Calu3 (cell line): ENCODE data around the gene VGLL4. TPM values are rescaled to one million over a fixed set of nuclear protein-coding genes. Genes with fewer than 3 reads are reported as not detected.

ENCODE experiments used
- BruUV-seq: library from RNA; stranded (reverse); fragments of 400-500 nt; replicated peaks from 2 replicates; lab custom pipeline; 2021; lab: Mats Ljungman, UMichigan
- CTCF ChIA-PET: fragments of 300-600 bp; sonication (Branson Sonifier 250); formaldehyde crosslinking; loops from one replicate; lab custom pipeline; 2022; ENCODE audit warnings: antibody characterized with exemption; lab: Charles Lee
- DNase-seq: peaks from one replicate; pipeline ENCODE4 v3.0.0; 2022
- H3K27ac Mint-ChIP-seq: one replicate; pipeline ENCODE4 v1.8.0; 2022; ENCODE audit warnings: mixed read lengths; ENCODE audit not compliant: unreplicated experiment
- H3K27me3 Mint-ChIP-seq: one replicate; pipeline ENCODE4 v1.8.0; 2022; ENCODE audit warnings: mixed read lengths; ENCODE audit not compliant: unreplicated experiment
- H3K36me3 Mint-ChIP-seq: one replicate; pipeline ENCODE4 v1.8.0; 2022; ENCODE audit warnings: mild to moderate bottlenecking, moderate library complexity, mixed read lengths; ENCODE audit not compliant: insufficient read depth, unreplicated experiment
- H3K4me1 Mint-ChIP-seq: one replicate; pipeline ENCODE4 v1.8.0; 2022; ENCODE audit warnings: mild to moderate bottlenecking, low read depth, mixed read lengths; ENCODE audit not compliant: unreplicated experiment
- H3K4me3 Mint-ChIP-seq: one replicate; pipeline ENCODE4 v1.8.0; 2022; ENCODE audit warnings: mild to moderate bottlenecking, low read depth, moderate library complexity, mixed read lengths; ENCODE audit not compliant: unreplicated experiment
- H3K9me3 Mint-ChIP-seq: one replicate; pipeline ENCODE4 v1.8.0; 2022; ENCODE audit warnings: low read depth, mixed read lengths; ENCODE audit not compliant: unreplicated experiment
- intact Hi-C: fragments of 100-400 bp; cut with micrococcal nuclease; formaldehyde crosslinking; loops from one replicate; pipeline ENCODE4 v1.10.0; 2022; ENCODE audit not compliant: unreplicated experiment
- total RNA-seq: library from RNA; stranded (reverse); gene quantifications from 2 replicates; pipeline ENCODE4 v1.2.3, GENCODE V29; 2022
- TF ChIP-seq, protein P1 (sequence below): fragments of 200-600 bp; IDR thresholded peaks from one replicate; pipeline ENCODE4 v1.8.0; 2022; ENCODE audit warnings: antibody characterized with exemption; ENCODE audit not compliant: unreplicated experiment

VGLL4 gene
- total RNA-seq, 1 experiment from 2014 or later: 51.3 TPM

DNA sequence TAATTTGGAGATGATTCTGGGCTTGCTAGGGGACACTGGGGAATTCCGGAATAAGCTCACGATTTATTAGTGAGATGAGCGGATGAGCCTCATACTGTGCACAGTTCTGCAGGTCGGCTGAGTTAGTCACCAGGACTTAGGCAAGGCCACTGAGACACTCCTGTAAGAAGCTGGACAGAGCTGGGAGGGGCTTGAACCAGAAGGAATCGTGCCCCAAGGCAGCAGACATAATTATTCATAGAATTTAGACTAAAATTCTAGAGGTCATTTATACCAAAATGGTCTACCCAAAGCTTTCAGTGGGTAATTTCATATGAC is 121.4 kb downstream of the VGLL4 start:
- BruUV-seq: no TSS peak
- Mint-ChIP-seq H3K9me3 (no peaks in the 10 kb centered on the region), H3K4me3 (no peak overlapping the region), H3K36me3 (peaks cover 3% of the 10 kb centered on the region), H3K27ac (no peak overlapping the region), H3K4me1 (no peaks in the 10 kb centered on the region), H3K27me3 (no peaks in the 10 kb centered on the region)
- intact Hi-C loops: no loop called here
- CTCF ChIA-PET: no interaction called here
- TF ChIP-seq, protein P1, sequence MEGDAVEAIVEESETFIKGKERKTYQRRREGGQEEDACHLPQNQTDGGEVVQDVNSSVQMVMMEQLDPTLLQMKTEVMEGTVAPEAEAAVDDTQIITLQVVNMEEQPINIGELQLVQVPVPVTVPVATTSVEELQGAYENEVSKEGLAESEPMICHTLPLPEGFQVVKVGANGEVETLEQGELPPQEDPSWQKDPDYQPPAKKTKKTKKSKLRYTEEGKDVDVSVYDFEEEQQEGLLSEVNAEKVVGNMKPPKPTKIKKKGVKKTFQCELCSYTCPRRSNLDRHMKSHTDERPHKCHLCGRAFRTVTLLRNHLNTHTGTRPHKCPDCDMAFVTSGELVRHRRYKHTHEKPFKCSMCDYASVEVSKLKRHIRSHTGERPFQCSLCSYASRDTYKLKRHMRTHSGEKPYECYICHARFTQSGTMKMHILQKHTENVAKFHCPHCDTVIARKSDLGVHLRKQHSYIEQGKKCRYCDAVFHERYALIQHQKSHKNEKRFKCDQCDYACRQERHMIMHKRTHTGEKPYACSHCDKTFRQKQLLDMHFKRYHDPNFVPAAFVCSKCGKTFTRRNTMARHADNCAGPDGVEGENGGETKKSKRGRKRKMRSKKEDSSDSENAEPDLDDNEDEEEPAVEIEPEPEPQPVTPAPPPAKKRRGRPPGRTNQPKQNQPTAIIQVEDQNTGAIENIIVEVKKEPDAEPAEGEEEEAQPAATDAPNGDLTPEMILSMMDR: no peak
- DNase-seq: no peak

- no TSS peak for BruUV-seq
- Mint-ChIP-seq H3K4me1 (no peaks in the 10 kb centered on the region), H3K27ac (no peak overlapping the region), H3K36me3 (peaks cover 4% of the 10 kb centered on the region), H3K27me3 (no peaks in the 10 kb centered on the region), H3K9me3 (no peaks in the 10 kb centered on the region), H3K4me3 (no peak overlapping the region)
- CTCF ChIA-PET: interaction anchor here (0.6 kb wide), 1 partner anchor 50 kb away, joined by 4 read pairs; no protein-coding TSS in a partner anchor
- DNase-seq: no peak
- intact Hi-C loops: no loop called here
- TF ChIP-seq, protein P1: no peak
These were observed 122.5 kb downstream of the VGLL4 start for GRCh38 chr3:11521167-11521566.

DNA sequence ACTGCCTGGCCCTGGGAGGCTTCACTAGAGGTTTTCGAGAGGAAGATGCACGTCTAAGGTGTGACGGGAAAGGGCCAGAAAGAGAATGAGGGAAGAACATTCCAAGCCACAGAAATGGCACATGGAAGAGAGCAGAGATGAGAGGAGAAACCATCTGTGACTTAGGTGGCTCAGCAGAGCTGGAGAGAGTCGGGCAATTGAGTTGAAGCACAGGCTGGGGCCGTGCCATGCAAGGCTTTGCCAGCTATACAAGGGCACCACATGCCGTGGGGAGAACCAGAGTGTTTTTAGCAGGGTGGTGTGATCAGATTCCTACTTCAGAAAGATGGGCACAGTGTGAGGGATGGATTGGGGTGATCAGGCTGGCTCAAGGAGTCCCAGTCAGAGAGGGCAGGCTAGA is 126.1 kb downstream of the VGLL4 start:
- TF ChIP-seq, protein P1: no peak
- intact Hi-C loops: no loop called here
- BruUV-seq: no TSS peak
- CTCF ChIA-PET: no interaction called here
- no peaks in the 10 kb centered on the region for H3K9me3 Mint-ChIP-seq
- no peaks in the 10 kb centered on the region for H3K4me1 Mint-ChIP-seq
- H3K4me3 Mint-ChIP-seq: no peak overlapping the region
- peaks cover 6% of the 10 kb centered on the region for H3K36me3 Mint-ChIP-seq
- H3K27me3 Mint-ChIP-seq: no peaks in the 10 kb centered on the region
- no peak for DNase-seq
- no peak overlapping the region for H3K27ac Mint-ChIP-seq

GRCh38 chr3:11514191-11514821 is 129.4 kb downstream of the VGLL4 start:
- no peak overlapping the region for H3K4me3 Mint-ChIP-seq
- no peaks in the 10 kb centered on the region for H3K27me3 Mint-ChIP-seq
- BruUV-seq: no TSS peak
- intact Hi-C loops: no loop called here
- CTCF ChIA-PET: no interaction called here
- peaks cover 6% of the 10 kb centered on the region for H3K4me1 Mint-ChIP-seq
- no peaks in the 10 kb centered on the region for H3K9me3 Mint-ChIP-seq
- H3K36me3 Mint-ChIP-seq: peaks cover 10% of the 10 kb centered on the region
- DNase-seq: no peak
- H3K27ac Mint-ChIP-seq: no peak overlapping the region
- TF ChIP-seq, protein P1: no peak
